ENCODE data around the gene CEND1. TPM values are rescaled to one million over a fixed set of nuclear protein-coding genes. Genes with fewer than 3 reads are reported as not detected.
A peak's percentile ranks its signal among the peaks of the same experiment; 100 is the strongest.

Gene CEND1
- polyA plus RNA-seq, 12 donors: 0.13 to 0.77 (median 0.36) TPM; not detected in 2

DNA sequence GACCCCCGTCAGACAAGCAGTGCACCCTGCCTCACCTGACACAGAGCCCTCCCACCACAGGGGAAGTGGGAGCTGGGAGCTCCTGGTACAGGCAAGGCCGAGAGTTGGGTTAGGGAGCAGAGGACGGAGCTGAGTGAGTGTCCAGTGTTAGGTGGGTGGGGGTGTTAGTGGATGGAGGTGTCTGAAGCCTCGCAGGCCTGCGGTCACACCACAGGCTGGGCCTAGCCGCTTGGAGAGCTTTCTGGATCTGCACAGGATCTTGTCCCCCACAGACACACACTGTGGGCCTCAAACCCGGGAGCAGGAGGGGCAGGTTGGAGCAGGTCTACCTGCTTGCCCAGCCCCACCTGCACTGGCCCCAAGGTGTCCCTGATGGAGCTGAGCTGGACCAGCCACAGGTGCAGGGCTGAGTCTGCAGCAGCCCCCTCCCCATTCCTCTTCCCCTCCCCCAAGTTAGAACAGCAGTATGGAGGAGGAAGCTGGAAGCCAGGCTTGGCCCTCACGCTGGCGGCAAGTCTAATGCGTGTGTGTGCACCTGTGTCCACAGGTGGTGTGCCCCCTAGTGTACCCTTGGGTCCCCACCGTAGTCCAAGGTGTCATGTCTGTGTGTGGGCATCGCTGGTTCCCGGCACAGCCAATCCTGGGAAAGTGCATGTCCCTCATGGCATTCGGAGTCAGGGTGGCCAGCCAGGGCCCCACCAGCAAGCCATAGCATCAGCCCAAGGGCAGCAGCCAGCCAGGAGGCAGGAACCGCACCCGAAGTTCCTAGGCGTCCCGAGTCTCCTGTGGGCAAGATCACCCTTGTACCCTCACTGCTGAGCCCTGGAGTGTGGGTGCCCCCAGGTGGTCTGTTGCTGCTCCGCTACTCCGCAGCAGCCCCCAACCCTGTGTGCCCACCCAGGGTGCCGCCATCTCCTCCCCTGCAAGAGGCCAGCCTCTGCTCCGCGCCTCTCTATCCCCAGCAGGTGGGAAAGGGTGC lies 10.6 kb downstream of the CEND1 start:
- DNase-seq: no peak

DNA sequence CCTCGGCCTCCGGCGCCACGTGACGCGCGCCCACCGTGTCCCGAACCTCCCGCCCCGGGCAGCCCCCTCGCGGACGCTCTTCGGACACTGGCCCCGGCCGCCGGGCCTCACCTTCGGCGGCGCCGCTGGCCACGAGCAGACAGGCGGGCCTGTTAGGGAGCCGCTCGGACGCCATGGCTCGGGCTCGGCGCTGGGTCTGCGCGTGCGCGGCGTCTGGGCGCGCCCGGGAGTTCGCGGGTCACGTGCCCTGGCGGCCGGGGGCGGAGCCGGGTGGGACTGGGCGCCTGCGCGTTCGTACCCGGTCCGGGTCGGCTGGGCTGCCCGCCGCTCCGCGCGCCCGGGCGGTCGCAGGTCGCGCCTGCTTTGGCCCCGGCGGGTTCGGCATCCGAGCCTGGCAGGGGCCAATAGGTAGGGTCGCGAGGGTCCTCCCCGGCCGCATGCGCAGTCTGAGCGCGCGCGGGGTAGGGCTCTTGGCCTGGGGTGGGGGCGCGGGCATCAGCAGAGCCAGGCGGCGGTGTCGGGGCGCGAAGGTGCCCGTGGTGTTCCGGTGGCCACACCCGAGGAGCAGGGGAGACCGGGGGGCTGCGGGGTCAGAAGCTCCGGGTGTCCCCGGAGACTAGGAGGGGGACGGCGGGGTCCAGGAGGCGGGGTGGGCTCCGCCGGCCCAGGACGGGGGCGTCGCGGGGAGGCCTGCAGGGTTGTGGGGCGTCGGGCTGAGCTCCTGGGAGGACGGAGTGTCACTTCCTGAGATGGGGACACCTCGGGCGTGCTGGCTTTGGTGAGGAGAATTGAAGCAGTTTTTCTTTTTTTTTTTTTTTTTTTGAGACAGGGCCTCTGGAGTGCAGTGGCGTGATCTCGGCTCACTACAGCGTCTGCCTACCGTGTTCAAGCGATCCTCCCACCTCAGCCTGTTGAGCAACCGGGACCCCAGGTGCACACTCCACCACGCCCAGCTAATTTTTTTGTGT lies 12.3 kb downstream of the CEND1 start, which contains the start of gene GATD1:
Gene GATD1 (minus strand): TSS at position 200 of the 968 bp plus-strand sequence. CDS start 25 bp downstream, at position 175.
- peak; percentile 91 for DNase-seq

DNA sequence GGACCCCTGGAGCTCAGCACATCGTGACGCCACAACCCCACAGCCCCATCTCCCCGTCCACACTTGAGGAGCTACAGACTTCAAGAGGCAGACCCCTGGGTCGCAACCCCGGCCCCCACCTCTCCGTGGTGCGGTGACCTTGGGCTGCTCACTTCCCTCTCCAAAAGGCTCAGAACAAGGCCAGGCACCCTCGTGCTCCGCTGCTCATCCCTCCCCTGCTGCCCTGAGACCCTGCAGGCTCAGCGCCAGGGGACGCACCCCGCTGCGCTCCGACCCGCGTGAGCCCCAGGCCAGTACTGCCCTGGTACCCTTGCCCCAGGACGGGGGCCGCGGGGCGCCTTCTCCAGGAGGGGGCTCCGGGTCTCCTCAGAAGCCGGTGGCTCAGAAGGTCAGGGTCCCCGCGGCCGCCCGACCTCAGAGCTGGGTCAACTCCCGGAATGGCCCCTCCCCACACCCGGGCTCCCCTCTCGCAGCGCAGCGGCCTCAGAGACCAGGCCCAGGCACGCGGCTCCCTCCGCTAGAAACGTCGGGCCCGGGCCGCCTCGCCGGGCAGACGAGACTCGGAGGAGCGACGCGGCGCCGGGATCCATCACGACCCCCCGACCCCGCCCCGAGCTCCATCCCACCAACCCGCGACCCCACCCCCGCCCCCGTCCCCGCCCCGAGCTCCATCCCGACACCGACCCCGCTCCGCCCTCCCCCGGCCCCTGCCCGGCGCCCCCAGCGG lies 13.2 kb downstream of the CEND1 start:
- DNase-seq: no peak

DNA sequence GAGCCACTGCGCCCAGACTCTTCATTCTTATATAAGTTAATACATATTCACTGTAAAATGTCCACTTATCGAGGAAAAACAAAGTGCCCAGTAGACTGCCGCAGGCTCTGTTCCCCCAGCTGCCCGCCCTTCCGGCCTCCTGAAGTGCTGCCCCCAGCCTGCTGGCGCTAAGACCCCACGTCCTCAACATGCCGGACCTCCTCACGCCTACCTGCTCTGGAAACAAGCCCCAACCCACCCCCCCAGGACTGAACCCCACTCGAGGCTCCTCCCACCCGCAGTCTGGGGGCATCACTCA lies 13.7 kb downstream of the CEND1 start:
- DNase-seq: no peak

DNA sequence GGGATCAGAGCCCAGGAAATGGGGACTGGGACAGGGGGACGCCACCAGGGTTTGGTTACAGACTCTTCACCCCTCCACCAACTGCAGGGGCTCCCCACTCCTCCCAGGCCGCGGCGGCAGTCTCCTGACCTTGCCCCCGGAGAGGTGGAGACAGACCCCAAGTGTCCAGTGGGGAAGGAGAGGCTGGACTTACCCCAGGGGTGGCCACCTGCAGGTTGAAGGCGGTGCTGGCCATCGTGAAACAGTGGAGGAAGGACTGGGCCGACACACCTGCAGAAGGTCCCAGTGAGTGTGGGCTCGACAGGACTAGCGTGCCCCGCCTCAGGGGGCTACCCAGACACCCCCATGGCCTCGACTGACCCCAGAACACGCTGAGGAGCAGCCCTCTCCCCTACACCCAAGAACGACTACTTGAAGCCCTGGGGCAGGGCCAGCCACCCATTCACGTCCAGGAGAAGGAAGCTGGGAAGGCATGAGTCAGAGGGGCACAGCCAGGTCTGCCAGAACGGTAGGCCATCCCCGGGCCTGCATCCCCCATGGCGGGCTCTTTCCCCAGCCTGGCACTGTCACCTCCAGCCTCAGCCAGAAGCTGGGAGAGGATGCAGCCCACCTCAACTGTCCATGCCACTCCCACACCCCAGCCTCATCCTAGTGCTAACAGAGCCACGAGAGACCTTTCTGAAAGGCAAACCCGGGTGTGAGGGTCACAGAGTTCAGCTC lies 14.9 kb downstream of the CEND1 start:
- DNase-seq: no peak

DNA sequence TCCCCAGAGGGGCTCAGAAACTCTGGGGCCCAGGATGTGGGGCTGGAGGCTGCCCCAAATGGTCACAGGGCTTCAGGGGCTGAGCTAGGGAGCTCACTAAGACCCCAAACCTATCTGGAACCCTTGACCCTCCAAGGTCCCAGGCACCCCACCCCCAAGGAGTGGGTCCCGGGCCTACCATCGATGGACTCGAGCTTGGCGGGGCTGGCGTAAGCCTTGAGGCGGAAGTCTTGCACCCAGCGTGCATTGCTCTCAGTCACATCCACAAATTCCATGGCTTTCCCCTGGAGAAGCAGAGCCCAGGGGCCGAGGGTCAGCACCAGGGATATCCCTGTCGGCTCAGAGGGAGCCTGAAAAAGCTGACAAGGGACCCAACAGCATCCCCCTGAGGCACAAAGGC lies 16.1 kb downstream of the CEND1 start:
- DNase-seq: no peak

DNA sequence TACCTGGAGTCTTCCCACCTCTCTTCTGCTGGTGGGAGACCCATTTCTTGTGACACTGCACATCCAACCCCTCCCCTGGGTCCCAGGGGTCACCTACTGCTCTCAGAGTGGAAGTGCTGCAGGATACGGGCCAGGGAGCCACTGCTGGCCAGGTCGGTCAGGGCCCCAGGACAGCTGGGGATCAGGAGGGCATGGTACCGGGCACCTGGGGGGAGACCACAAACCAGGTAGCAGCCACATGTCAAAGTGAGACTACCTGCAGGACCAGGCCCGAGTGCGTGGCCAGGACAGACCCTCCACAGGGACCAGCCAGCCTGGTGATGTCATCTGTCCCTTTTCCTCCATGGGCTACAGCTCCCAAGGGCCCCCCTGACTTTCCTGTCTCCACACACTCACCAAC lies 16.5 kb downstream of the CEND1 start:
- DNase-seq: no peak

DNA sequence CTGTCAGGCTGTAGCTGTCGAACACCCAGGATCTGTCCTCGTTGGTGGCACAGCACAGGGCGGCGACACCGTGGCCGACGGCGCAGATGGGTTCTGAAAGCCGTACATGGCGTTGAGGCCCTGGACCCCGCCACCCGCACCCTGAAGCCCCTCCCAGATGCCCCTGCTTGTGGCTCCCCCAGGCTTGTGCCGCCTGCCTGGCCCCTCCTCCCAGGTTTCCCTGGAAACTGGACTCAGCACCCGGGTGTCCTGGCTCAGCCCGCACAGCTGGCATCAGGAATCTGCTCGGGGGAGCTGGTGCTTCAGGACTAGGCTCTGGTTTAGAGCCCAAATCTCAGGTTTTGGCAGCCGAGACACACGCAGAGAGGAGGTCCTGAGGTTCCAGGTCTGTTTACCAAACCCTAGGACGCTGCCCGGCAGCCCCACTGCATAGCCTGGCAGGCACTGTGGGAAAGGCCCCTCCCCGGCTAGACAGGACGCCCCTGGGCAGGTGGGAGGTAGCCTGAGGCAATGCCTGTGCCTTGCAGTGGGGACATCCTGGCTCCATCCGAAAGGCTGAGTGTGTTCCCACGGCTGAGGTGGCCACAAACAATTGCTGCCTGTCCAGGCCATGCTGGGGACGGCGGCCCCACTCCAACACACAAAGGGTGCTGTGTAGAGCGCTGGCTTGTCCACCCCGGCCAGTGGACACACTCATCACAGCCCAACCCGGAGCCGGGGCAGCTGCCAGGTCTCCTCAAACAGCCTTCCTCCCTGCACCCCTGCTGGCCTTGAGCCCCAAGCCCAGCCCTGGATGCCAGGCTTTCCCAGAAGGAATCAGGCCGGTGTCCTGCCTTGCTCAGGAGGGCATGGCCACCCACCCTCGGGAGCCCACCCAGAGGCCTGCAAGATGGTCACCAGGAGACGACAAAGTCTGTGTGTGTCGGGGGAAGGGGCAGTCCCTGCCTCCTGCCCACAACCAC lies 17.2 kb downstream of the CEND1 start:
- no peak for DNase-seq

DNA sequence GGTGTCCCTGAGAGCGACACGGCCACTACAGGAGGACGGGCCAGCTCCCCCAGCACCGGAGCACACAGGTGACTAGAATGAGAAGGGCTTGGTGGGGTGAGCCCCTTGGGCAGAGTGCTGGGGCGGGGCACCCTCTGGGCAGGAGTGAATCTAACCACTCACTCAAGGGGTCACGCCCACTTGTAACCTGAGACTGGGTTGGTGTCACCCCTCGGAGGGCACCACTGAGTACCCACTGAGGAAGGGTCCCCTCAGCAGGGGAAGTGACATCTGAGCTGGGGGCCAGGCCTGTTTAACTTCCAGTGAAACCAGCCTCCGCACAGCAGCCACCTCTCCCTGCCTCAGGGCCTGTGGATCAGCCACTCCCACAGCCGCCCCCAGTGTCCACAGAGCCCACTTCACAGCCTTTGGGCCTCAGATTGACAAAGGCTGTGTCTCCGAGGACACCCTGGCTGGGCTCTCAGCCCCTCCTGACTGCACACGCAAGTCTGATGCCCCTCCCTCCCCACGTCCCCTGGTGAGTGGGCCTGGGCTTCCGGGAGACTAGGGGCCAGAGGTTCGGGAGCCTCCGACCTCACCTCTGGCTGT lies 18.2 kb downstream of the CEND1 start:
- no peak for DNase-seq

DNA sequence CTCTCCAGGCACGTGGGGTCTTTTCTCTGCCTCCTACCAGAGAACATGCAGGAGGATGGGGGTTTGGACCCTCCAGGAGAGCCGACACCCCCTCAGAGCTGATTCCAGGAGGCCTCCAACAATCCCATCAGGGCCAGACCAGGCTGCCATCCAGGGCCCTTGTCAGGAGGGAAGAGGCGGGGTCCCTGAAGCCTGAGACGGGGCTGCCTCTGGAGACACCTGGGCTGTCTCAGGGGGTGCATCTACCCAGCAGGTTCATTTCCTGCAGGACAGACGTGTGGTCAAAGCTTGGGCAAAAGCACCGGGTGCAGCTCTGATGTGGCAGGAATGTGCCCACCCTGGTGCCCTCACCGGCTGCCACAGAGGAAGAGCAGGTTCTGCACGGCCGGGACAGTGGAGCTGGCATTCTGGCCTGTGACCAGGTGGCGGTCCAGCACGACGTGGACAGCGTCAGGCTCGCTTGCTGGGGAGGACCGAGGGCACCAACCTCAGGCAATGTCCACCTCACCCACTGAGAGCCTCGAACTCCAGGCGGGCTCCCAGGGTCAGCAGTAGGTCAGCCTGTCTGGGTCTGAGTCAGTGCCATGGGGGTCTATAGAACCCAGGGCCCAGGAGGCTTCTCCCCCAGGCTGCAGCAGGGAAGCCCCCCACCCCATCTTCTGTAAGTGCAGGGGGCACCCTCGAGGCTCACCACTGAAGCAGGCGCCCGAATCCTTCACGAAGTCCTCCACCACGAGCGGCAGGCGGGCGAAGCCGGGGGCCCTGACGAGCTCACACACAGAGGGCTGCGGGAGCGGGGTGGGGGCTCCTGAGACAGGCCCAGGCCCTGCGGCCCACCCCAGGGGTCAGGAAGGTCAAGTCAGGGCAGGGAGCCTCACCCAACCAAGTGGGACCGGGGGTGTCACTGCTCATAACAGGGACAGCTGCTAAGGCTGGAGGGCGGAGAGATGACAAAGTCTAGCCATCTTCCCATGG lies 19.0 kb downstream of the CEND1 start:
- DNase-seq: no peak

DNA sequence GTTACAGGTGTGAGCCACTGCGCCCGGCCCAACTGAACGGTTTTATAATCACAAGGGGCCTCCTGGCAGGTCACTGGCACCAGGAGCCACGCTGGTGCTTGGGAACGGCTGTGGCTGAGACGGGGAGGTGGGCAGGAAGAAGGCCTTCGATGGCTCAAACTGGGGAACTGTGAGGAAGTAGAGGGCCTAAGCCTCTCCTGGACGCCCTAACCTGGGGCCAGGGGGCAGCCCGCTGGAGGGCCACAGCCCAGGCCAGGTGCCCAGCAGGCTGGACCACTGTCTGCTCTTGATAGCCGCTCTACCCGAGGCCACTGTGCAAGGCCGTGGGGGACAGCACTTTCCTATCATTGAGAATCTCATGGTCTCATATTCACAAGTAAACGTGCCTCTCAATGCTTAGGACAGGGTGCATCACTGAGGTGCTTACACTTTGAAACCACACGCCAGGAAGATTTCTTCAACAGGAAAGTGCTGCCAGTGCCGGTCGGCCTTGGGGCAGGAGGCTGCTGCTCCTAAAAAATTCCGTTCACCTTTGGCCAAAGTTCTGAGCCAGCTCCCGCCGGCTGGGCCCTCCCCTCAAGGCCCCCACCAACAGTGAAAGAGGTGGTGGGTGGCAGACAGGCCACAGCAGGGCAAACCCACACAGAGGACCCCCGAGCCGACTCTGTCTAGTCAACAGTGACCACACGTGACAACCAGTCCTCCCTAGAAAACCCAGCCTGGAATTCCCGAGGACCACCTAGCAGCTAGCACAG lies 19.8 kb downstream of the CEND1 start:
- DNase-seq: no peak

DNA sequence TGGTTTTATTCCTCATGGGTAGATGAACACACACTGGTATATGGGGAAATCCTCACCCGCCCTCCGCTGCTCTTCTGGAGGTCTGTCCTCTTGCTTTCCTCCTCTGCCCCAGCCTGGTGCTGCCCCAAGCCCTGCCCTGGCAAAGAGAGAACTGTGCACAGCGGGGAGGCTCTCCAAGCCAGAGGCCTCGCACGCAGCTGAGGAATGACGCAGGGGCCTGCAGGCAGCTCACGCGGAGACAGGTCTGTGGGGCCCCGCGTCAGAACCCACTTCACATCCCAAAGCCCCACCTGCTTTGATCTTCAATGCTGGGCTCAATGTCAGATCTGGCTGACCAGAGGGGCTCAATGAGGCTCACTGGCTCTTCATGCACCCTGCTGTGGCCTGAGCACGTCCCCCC lies 22.7 kb downstream of the CEND1 start:
- DNase-seq: no peak

DNA sequence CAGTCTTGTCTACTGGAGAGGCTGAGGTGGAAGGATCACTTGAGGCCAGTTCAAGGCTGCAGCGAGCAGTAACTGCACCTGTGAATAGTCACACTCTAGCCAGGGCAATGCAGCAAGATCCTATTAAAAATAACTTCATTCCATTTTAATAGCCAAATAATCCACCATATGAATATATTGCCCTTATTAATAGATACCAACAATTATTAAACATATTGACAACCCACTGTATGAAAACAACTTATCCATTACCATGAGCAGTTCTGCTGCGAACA lies 23.0 kb downstream of the CEND1 start:
- no peak for DNase-seq

DNA sequence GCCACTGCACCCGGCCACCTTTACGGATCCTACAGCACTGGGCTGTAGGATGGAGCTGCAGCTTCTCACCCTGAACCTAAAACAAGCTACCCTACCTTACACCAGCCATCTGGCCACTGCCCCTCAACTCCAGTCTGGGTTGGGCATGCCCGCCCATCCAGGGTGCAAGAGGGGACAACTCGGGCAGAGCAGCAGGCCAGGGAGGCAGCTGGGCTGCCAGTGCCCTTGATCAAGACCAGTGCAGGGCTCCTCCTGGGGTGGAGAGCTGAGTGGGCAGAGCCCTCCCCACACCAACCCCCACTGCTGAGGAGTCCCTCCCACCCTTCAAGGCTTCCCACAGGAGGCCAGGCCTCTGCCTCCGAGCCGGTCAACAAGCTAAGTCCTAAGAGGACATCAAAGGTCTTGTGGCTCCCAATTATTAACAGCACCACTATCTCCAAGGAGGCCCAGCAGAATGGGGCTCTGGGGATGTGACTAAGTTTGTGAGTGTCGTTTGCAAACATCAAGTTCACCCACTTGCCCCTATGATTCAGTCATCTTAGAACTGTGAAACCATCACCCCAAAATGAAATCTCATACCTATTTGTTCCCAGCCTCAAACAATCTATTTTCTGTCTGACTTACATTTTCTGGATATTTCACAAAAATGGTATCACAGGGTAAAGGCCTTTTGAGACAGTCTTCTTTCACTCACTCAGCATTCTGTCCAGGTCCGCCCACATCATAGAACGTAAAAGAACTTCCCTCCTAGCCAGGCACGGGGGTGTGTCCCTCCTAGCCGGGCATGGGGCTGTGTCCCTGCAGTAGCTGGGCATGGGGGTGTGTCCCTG lies 23.6 kb downstream of the CEND1 start:
- DNase-seq: no peak

DNA sequence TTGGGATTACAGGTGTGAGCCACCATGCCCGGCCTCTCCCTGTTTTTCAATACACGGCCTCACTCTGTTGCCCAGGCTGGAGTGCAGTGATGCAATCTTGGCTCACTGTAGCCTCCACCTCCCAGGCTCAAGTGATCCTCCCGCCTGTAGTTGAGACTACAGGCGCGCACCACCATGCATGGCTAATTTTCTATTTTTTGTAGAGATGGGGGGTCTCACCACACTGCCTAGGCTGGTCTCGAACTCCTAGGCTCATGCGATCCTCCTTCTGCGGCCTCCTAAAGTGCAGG lies 24.1 kb downstream of the CEND1 start:
- DNase-seq: no peak

DNA sequence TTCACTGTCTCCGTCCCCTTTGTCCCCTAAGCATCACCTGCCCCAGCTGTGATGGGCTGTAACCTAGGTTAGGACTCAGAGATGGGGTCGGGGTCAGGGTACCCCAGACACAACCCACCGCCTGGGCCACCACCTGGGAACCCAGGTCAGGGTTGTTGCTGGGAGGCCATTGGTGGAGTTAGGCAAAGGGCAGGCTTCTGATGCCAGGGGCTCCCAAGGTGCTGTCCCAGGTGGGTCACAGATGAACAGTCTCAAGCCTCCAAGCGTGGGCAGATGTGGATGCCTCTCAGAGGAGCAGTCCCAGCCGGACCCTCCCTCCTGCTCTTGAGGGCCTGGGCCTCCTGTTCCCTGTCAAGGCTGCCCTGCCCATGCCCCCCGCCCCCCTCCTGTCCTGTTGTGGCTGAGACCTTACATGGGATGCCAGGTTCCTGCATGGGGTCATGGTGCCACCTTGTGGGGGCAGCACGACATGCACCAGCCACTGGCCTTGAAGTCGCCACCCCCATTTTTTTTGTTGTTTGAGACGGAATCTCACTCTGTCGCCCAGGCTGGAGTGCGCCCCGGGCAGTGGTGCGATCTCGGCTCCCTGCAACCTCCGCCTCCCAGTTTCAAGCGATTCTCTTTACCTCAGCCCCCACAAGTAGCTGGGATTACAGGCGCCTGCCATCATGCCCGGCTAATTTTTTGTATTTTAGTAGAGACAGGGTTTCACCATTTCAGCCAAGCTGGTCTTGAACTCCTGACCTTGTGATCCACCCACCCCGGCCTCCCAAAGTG lies 24.7 kb downstream of the CEND1 start:
- no peak for DNase-seq
